ENCODE data around the gene UNKL.

GRCh38 chr16:1347286-1347855 is 67.1 kb downstream of the UNKL start:
- TF ChIP-seq CTCF (IDR thresholded peaks at IDR 0.05): no peak
- no peak for TF ChIP-seq POLR2AphosphoS5 (IDR thresholded peaks at IDR 0.05)
